GM21381 (cell line): ENCODE data around the gene HERPUD1.
"Not testable (repeated sequence)": the region's sequence is repeated elsewhere in the genome, so short reads cannot be mapped to it uniquely, and the experiment has no call there.

Experiments used
- ATAC-seq: cut with Tn5 transposase; IDR thresholded peaks from one replicate; pipeline ENCODE4 v1.9.1; 2021; ENCODE audit warnings: mild to moderate bottlenecking, moderate library complexity; ENCODE audit not compliant: unreplicated experiment

The HERPUD1 gene

GRCh38 chr16:56977823-56978430 lies 46.0 kb downstream of the HERPUD1 start:
- no peak for ATAC-seq

- ATAC-seq = no peak
Observed at GRCh38 chr16:56980201-56980535, 48.2 kb downstream of the HERPUD1 start.

- peak; percentile 47 for ATAC-seq
Observed at GRCh38 chr16:56980792-56981724, 49.1 kb downstream of the HERPUD1 start.

GRCh38 chr16:56981729-56982271 lies 49.9 kb downstream of the HERPUD1 start:
- ATAC-seq = no peak

- no peak for ATAC-seq
Observed at GRCh38 chr16:56982695-56983094, 50.8 kb downstream of the HERPUD1 start.

GRCh38 chr16:56983211-56983751 lies 51.3 kb downstream of the HERPUD1 start:
- ATAC-seq = no peak

- ATAC-seq = no peak
Observed at GRCh38 chr16:56984639-56985038, 52.7 kb downstream of the HERPUD1 start.

- ATAC-seq = no peak
Observed at GRCh38 chr16:56985288-56985961, 53.5 kb downstream of the HERPUD1 start.

GRCh38 chr16:56985962-56986360 lies 54.0 kb downstream of the HERPUD1 start:
- no peak for ATAC-seq

- ATAC-seq = no peak
Observed at GRCh38 chr16:56986361-56986760, 54.4 kb downstream of the HERPUD1 start.

GRCh38 chr16:56986908-56987307 lies 55.0 kb downstream of the HERPUD1 start:
- not testable (repeated sequence) for ATAC-seq

GRCh38 chr16:56987692-56988091 lies 55.8 kb downstream of the HERPUD1 start:
- ATAC-seq = no peak

GRCh38 chr16:56988161-56988947 lies 56.4 kb downstream of the HERPUD1 start:
- ATAC-seq = no peak

GRCh38 chr16:56988948-56989945 lies 57.3 kb downstream of the HERPUD1 start, which contains the start of gene NLRC5:
NLRC5 (plus strand) TSS chr16:56989557; CDS start chr16:57020713, 31,156 bp downstream.
- peak; percentile 73 for ATAC-seq

- no peak for ATAC-seq
Observed at GRCh38 chr16:56989988-56990387, 58.0 kb downstream of the HERPUD1 start.

- no peak for ATAC-seq
Observed at GRCh38 chr16:56990407-56991286, 58.7 kb downstream of the HERPUD1 start.

GRCh38 chr16:56992431-56992830 lies 60.5 kb downstream of the HERPUD1 start:
- not testable (repeated sequence) for ATAC-seq

GRCh38 chr16:56993204-56993603 lies 61.3 kb downstream of the HERPUD1 start:
- ATAC-seq = no peak
